Mucosa of rectum (tissue), 2 donors: Measurements from ENCODE around the gene ACE.

ENCODE experiments used
- H3K27ac ChIP-seq, 2 donors: one replicate each; pipeline ENCODE4 v1.7.0; 2013; ENCODE audit warnings: inconsistent platforms in 2 of 2, low read depth in 2 of 2, low read length in 2 of 2
- H3K27me3 ChIP-seq, 2 donors: one replicate each; pipeline ENCODE4 v1.7.0; 2013; ENCODE audit warnings: low read length in 2 of 2; ENCODE audit not compliant: control insufficient read depth in 2 of 2, insufficient read depth in 2 of 2
- H3K36me3 ChIP-seq, 2 donors: one replicate each; pipeline ENCODE4 v1.7.0; 2013; ENCODE audit warnings: low read length in 2 of 2; ENCODE audit not compliant: control insufficient read depth in 2 of 2, insufficient read depth in 2 of 2
- H3K4me1 ChIP-seq, 2 donors: one replicate each; pipeline ENCODE4 v1.7.0; 2013; ENCODE audit warnings: low read length in 2 of 2, mild to moderate bottlenecking in 1 of 2; ENCODE audit not compliant: control insufficient read depth in 2 of 2, insufficient read depth in 2 of 2
- H3K4me3 ChIP-seq, 2 donors: one replicate each; pipeline ENCODE4 v1.7.0; 2013; ENCODE audit warnings: low read length in 2 of 2
- H3K9ac ChIP-seq, 2 donors: one replicate each; pipeline ENCODE4 v1.7.0; 2013; ENCODE audit warnings: low read length in 2 of 2, low read depth in 1 of 2, mild to moderate bottlenecking in 1 of 2
- H3K9me3 ChIP-seq, 2 donors: one replicate each; pipeline ENCODE4 v1.7.0; 2013; ENCODE audit warnings: low read length in 2 of 2; ENCODE audit not compliant: control insufficient read depth in 2 of 2
- donor health status: healthy.
- donor health status: Normal muscosa, but diverticular disease.

ACE gene

GRCh38 chr17:63497708-63498483 lies 21.0 kb downstream of the ACE start:
- Histone ChIP-seq H3K27me3 (no peaks in the 10 kb centered on the region), H3K27ac (no peak overlapping the region), H3K4me1 (peaks cover 0 to 2% of the 10 kb centered on the region in 2 donors), H3K4me3 (no peak overlapping the region), H3K9me3 (no peaks in the 10 kb centered on the region), H3K9ac (no peak overlapping the region), H3K36me3 (peaks cover 0 to 2% of the 10 kb centered on the region in 2 donors)

- Histone ChIP-seq H3K4me3 (no peak overlapping the region), H3K27ac (no peak overlapping the region), H3K36me3 (no peaks in the 10 kb centered on the region), H3K9ac (no peak overlapping the region), H3K9me3 (no peaks in the 10 kb centered on the region), H3K4me1 (peaks cover 0 to 2% of the 10 kb centered on the region in 2 donors), H3K27me3 (no peaks in the 10 kb centered on the region)
Measured at GRCh38 chr17:63498626-63499195, 21.9 kb downstream of the ACE start.

GRCh38 chr17:63500543-63501390 lies 23.9 kb downstream of the ACE start:
- no peaks in the 10 kb centered on the region for H3K9me3 ChIP-seq

GRCh38 chr17:63503341-63503705 lies 26.5 kb downstream of the ACE start:
- no peaks in the 10 kb centered on the region for H3K36me3 ChIP-seq
- H3K9ac ChIP-seq = no peak overlapping the region
- no peaks in the 10 kb centered on the region for H3K27me3 ChIP-seq
- H3K4me1 ChIP-seq = peaks cover 0 to 2% of the 10 kb centered on the region in 2 donors
- no peak overlapping the region for H3K4me3 ChIP-seq
- no peaks in the 10 kb centered on the region for H3K9me3 ChIP-seq
- no peak overlapping the region for H3K27ac ChIP-seq

More at GRCh38 chr17:63500543-63501390, 23.9 kb downstream of the ACE start:
- Histone ChIP-seq H3K4me1 (peaks cover 0 to 2% of the 10 kb centered on the region in 2 donors), H3K27ac (no peak overlapping the region), H3K27me3 (no peaks in the 10 kb centered on the region), H3K9ac (no peak overlapping the region), H3K4me3 (no peak overlapping the region), H3K36me3 (no peaks in the 10 kb centered on the region)

GRCh38 chr17:63504261-63504660 lies 27.4 kb downstream of the ACE start:
- Histone ChIP-seq H3K27me3 (no peaks in the 10 kb centered on the region), H3K4me3 (no peak overlapping the region), H3K36me3 (no peaks in the 10 kb centered on the region), H3K4me1 (peaks cover 0 to 2% of the 10 kb centered on the region in 2 donors), H3K27ac (no peak overlapping the region), H3K9ac (no peak overlapping the region), H3K9me3 (no peaks in the 10 kb centered on the region)

GRCh38 chr17:63505341-63505740 lies 28.5 kb downstream of the ACE start:
- Histone ChIP-seq H3K4me1 (peaks cover 0 to 2% of the 10 kb centered on the region in 2 donors), H3K9ac (no peak overlapping the region), H3K27me3 (no peaks in the 10 kb centered on the region), H3K4me3 (no peak overlapping the region), H3K9me3 (no peaks in the 10 kb centered on the region), H3K27ac (no peak overlapping the region), H3K36me3 (no peaks in the 10 kb centered on the region)

- no peaks in the 10 kb centered on the region for H3K9me3 ChIP-seq
- H3K9ac ChIP-seq = no peak overlapping the region
- no peaks in the 10 kb centered on the region for H3K36me3 ChIP-seq
- H3K4me3 ChIP-seq = no peak overlapping the region
- no peaks in the 10 kb centered on the region for H3K27me3 ChIP-seq
- H3K4me1 ChIP-seq = peaks cover 0 to 2% of the 10 kb centered on the region in 2 donors
- no peak overlapping the region for H3K27ac ChIP-seq
Measured at GRCh38 chr17:63506627-63507026, 29.8 kb downstream of the ACE start.

- Histone ChIP-seq H3K4me3 (no peak overlapping the region), H3K27ac (no peak overlapping the region), H3K9ac (no peak overlapping the region), H3K36me3 (no peaks in the 10 kb centered on the region), H3K27me3 (no peaks in the 10 kb centered on the region), H3K4me1 (no peaks in the 10 kb centered on the region), H3K9me3 (no peaks in the 10 kb centered on the region)
Measured at GRCh38 chr17:63511331-63511730, 34.5 kb downstream of the ACE start.

- Histone ChIP-seq H3K36me3 (no peaks in the 10 kb centered on the region), H3K27ac (no peak overlapping the region), H3K9ac (no peak overlapping the region), H3K4me1 (no peaks in the 10 kb centered on the region), H3K9me3 (no peaks in the 10 kb centered on the region), H3K27me3 (no peaks in the 10 kb centered on the region), H3K4me3 (no peak overlapping the region)
Measured at GRCh38 chr17:63512388-63512787, 35.5 kb downstream of the ACE start.
